Measurements from ENCODE around the gene KLHL11.

Gene KLHL11

GRCh38 chr17:41806685-41807445 is 58.4 kb downstream of the KLHL11 start:
- DNase-seq: no peak
